BLaER1 (cell line): ENCODE results near the gene C4A.
"Not testable (repeated sequence)": the region's sequence is repeated elsewhere in the genome, so short reads cannot be mapped to it uniquely, and the experiment has no call there.

Experiments
- H3K27ac ChIP-seq: shearing (Covaris generic); formaldehyde crosslinking; 2 replicates; pipeline ENCODE4 v1.8.1; 2022
- H3K27me3 ChIP-seq: shearing (Covaris generic); formaldehyde crosslinking; 2 replicates; pipeline ENCODE4 v1.8.1; 2022
- H3K36me3 ChIP-seq: shearing (Covaris generic); formaldehyde crosslinking; 2 replicates; pipeline ENCODE4 v1.8.1; 2022
- H3K4me1 ChIP-seq: shearing (Covaris generic); formaldehyde crosslinking; 2 replicates; pipeline ENCODE4 v1.8.1; 2022
- H3K4me2 ChIP-seq: shearing (Covaris generic); formaldehyde crosslinking; 2 replicates; pipeline ENCODE4 v1.8.1; 2022
- H3K4me3 ChIP-seq: shearing (Covaris generic); formaldehyde crosslinking; 2 replicates; pipeline ENCODE4 v1.8.1; 2022
- H3K9ac ChIP-seq: shearing (Covaris generic); formaldehyde crosslinking; 2 replicates; pipeline ENCODE4 v1.8.1; 2022
- H3K9me3 ChIP-seq: shearing (Covaris generic); formaldehyde crosslinking; 2 replicates; pipeline ENCODE4 v1.8.1; 2022
- H4K20me1 ChIP-seq: shearing (Covaris generic); formaldehyde crosslinking; 2 replicates; pipeline ENCODE4 v1.8.1; 2022
- Cebpa-rat ChIP-seq: shearing (Covaris generic); IDR thresholded peaks from 2 replicates; pipeline ENCODE4 v1.8.1; 2022

The C4A gene

GRCh38 chr6:31977816-31978431 is 3.9 kb upstream of the C4A start:
- Histone ChIP-seq H3K27ac (no peak overlapping the region), H3K4me1 (peaks cover 13% of the 10 kb centered on the region), H3K4me2 (no peak overlapping the region), H3K9me3 (peaks cover 12% of the 10 kb centered on the region; the same call in 1 of the 2 replicates), H3K9ac (no peak overlapping the region), H3K27me3 (no peaks in the 10 kb centered on the region), H4K20me1 (no peaks in the 10 kb centered on the region), H3K36me3 (peaks cover 24% of the 10 kb centered on the region; the same call in 1 of the 2 replicates), H3K4me3 (no peak overlapping the region)
- TF ChIP-seq Cebpa-rat: no peak

DNA sequence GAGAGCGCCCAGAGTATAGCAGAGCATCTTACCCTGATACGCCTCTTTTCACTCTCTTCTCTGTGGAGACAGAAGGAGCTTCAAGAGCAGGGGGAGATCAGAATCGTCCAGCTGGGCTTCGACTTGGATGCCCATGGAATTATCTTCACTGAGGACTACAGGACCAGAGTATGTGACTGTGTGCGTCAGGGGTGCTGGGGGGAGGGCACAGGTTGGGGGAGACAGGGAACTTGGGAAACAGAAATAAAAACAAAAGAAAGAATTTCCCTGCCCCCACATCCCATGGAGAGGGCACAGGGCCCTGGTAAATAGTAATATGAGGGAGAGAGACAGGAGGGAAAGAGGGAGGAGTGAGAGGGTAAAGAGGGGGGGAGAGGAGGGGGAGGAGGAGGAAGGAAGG is 3.0 kb upstream of the C4A start:
- peaks cover 24% of the 10 kb centered on the region; the same call in 1 of the 2 replicates for H3K36me3 ChIP-seq
- H3K4me1 ChIP-seq: peaks cover 4% of the 10 kb centered on the region
- H3K9me3 ChIP-seq: peaks cover 12% of the 10 kb centered on the region; the same call in 1 of the 2 replicates
- no peaks in the 10 kb centered on the region for H3K27me3 ChIP-seq
- no peak overlapping the region for H3K9ac ChIP-seq
- H3K27ac ChIP-seq: no peak overlapping the region
- H4K20me1 ChIP-seq: no peaks in the 10 kb centered on the region
- H3K4me2 ChIP-seq: no peak overlapping the region
- TF ChIP-seq Cebpa-rat: no peak
- no peak overlapping the region for H3K4me3 ChIP-seq

GRCh38 chr6:31979238-31979898 is 2.5 kb upstream of the C4A start:
- Histone ChIP-seq H3K9me3 (peaks cover 12% of the 10 kb centered on the region; the same call in 1 of the 2 replicates), H3K4me1 (no peaks in the 10 kb centered on the region), H3K4me3 (no peak overlapping the region), H3K27ac (no peak overlapping the region), H3K4me2 (no peak overlapping the region), H3K36me3 (peaks cover 24% of the 10 kb centered on the region; the same call in 1 of the 2 replicates), H4K20me1 (no peaks in the 10 kb centered on the region), H3K9ac (no peak overlapping the region), H3K27me3 (no peaks in the 10 kb centered on the region)
- TF ChIP-seq Cebpa-rat: no peak

DNA sequence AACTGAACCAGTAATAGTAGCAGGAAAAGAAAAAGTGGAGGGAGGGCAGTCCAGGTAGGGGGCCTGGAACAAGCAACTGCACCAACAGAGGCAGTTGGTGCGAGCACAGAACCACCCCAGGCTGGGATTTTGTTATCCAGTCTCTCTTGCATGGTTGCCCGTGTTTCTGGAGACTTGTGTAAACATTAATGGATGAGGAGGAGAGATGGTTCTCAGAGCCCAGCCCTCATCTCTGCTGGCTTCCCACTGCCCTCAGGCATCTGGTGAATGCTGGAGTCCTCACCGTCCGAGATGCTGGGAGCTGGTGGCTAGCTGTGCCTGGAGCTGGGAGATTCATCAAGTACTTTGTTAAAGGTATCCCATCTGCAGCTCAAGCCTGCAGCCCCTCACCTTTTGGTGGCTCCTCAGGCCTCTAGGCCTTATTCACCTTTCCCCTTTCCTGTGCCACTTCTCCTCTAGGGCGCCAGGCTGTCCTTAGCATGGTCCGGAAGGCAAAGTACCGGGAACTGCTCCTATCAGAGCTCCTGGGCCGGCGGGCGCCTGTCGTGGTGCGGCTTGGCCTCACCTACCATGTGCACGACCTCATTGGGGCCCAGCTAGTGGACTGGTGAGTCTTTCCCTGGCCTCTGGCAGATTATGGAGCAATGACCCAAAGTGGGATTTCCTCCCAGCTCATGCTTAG is 1.5 kb upstream of the C4A start:
- H3K27ac ChIP-seq, H3K4me1 ChIP-seq, H3K4me3 ChIP-seq, H3K27me3 ChIP-seq, H3K9ac ChIP-seq, H3K4me2 ChIP-seq, H4K20me1 ChIP-seq: not testable (repeated sequence)
- H3K36me3 ChIP-seq: peaks cover 21% of the 10 kb centered on the region; the same call in 1 of the 2 replicates
- H3K9me3 ChIP-seq: peaks cover 12% of the 10 kb centered on the region; the same call in 1 of the 2 replicates

DNA sequence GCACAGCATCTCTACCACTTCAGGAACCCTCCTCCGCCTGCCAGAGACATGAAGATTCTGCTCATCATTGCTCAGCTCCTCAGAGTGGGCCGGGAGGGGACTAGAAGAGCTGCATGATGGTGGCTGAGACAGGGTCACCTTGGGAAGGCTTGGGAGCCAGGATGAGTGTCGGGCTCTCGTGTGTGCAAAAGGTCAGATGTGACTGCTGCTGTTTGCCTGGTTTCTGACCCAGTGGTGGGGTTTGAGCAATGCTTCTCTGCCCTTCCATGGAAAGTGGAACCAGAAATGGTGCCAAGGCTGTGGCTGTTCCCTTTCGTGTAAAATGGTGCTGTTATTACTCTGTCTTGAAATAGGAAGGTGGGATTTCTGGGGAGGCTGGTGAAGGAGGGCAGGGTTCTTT is 859 bp upstream of the C4A start:
- H3K4me2 ChIP-seq, H3K27me3 ChIP-seq, H3K4me3 ChIP-seq, H3K9ac ChIP-seq, H3K9me3 ChIP-seq, H3K4me1 ChIP-seq, H3K27ac ChIP-seq, H4K20me1 ChIP-seq: not testable (repeated sequence)
- peaks cover 20% of the 10 kb centered on the region; the same call in 1 of the 2 replicates for H3K36me3 ChIP-seq

DNA sequence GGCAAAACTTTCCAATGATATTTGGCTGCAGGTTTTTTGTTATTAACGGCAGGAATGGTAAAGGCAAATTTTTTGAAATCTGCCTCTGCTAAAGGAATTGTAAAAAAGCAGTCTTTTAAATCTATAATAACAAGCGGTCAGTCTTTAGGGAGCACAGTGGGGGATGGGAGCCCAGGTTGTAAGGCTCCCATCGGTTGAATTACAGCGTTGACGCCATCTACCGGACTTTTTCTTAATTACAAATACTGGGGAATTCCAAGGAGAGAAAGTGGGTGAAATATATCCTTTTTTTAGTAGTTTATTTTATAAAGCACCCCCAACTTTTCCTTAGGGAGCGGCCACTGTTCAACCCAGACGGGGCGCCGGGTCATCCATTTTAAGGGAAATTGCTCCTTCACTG is 7.5 kb downstream of the C4A start:
- H3K27me3 ChIP-seq, H3K4me1 ChIP-seq, H3K4me2 ChIP-seq, H3K27ac ChIP-seq, H3K9ac ChIP-seq, H4K20me1 ChIP-seq, H3K9me3 ChIP-seq, H3K4me3 ChIP-seq, H3K36me3 ChIP-seq: not testable (repeated sequence)

GRCh38 chr6:31994421-31994820 is 12.6 kb downstream of the C4A start:
- not testable (repeated sequence) for H3K4me1 ChIP-seq, H3K27ac ChIP-seq, H3K9ac ChIP-seq, H3K9me3 ChIP-seq, H3K4me2 ChIP-seq, H4K20me1 ChIP-seq, H3K27me3 ChIP-seq, H3K4me3 ChIP-seq, H3K36me3 ChIP-seq

DNA sequence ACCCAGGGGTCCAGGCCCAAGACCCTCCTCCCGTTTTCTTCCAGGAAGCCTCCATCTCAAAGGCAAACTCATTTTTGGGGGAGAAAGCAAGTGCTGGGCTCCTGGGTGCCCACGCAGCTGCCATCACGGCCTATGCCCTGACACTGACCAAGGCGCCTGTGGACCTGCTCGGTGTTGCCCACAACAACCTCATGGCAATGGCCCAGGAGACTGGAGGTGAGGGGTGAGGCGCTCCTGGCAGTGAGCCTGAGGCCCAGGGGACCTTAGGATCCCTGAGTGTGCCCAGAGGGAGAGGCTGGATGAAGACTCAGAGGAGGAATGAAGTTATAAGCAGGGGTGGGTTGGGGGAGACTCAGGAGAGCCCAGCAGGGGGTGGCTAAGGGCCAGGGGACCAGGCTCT is 14.5 kb downstream of the C4A start:
- not testable (repeated sequence) for H3K27ac ChIP-seq, H3K9ac ChIP-seq, H3K9me3 ChIP-seq, H3K4me3 ChIP-seq, H3K27me3 ChIP-seq, H3K4me1 ChIP-seq, H4K20me1 ChIP-seq, H3K4me2 ChIP-seq, H3K36me3 ChIP-seq

DNA sequence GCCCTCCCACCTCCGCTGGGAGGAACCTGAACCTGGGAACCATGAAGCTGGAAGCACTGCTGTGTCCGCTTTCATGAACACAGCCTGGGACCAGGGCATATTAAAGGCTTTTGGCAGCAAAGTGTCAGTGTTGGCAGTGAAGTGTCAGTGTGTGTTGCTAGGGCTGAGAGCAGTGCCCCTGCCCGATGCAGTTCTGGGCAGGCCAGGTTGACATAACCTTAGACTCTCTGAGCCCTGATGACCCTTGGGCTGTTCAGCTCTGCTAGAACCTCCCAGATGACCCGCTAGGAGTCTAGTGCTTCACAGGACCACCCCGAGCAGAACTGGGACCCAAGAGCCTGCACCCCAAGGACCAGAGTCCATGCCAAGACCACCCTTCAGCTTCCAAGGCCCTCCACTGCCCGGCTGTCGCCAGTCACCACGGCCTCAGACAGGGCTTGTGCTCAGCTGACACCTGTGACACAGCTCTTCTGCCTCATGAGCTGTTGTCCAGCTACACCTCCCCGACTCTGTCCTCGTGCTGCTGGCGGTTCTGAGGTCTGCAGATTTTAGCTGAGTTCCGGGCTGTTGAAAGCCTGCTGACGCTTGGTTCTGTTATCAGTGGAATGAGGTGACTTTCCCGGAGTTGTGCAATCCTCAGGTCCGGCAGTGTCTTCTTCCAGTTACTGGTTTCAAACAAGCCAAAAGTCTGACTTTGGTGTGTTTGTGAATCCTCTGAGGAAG is 20.9 kb downstream of the C4A start:
- H3K27ac ChIP-seq, H4K20me1 ChIP-seq, H3K27me3 ChIP-seq, H3K4me2 ChIP-seq, H3K9me3 ChIP-seq, H3K9ac ChIP-seq, H3K4me1 ChIP-seq, H3K4me3 ChIP-seq, H3K36me3 ChIP-seq: not testable (repeated sequence)

DNA sequence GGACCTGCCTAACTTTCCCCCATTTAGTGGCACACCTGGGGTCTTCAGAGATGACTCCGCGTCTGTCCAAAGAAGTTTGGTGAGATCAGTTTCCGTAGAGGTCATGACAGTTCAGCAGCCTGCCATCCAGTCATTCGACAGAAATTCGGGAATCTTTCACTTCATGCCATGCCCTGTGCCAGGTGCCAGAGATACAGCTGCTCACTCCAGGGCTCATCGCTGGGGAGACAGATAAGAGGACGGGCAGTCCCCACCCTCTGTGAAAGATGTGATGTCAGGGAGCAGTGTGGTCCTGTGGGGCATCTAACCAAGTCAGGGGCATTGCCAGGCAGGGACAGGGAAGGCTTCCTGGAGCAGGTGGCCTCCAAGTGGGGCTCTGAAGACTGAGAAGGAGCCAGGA is 21.4 kb downstream of the C4A start:
- not testable (repeated sequence) for H3K27me3 ChIP-seq, H3K36me3 ChIP-seq, H3K4me1 ChIP-seq, H3K9ac ChIP-seq, H4K20me1 ChIP-seq, H3K4me3 ChIP-seq, H3K4me2 ChIP-seq, H3K9me3 ChIP-seq, H3K27ac ChIP-seq

GRCh38 chr6:32004393-32004792 is 22.5 kb downstream of the C4A start:
- H3K4me3 ChIP-seq, H3K9me3 ChIP-seq, H3K4me1 ChIP-seq, H3K9ac ChIP-seq, H3K27ac ChIP-seq, H3K27me3 ChIP-seq, H3K36me3 ChIP-seq, H4K20me1 ChIP-seq, H3K4me2 ChIP-seq: not testable (repeated sequence)

GRCh38 chr6:32004864-32005537 is 23.1 kb downstream of the C4A start:
- not testable (repeated sequence) for H3K4me1 ChIP-seq, H3K27me3 ChIP-seq, H3K9me3 ChIP-seq, H3K4me3 ChIP-seq, H3K9ac ChIP-seq, H3K27ac ChIP-seq, H3K36me3 ChIP-seq, H4K20me1 ChIP-seq, H3K4me2 ChIP-seq

- not testable (repeated sequence) for H3K9me3 ChIP-seq, H3K36me3 ChIP-seq, H3K27me3 ChIP-seq, H4K20me1 ChIP-seq, H3K27ac ChIP-seq, H3K9ac ChIP-seq, H3K4me2 ChIP-seq, H3K4me3 ChIP-seq, H3K4me1 ChIP-seq
Measured at GRCh38 chr6:32005538-32005880, 23.7 kb downstream of the C4A start.
